ENCODE measurements around the gene ATP8A2. TPM values are rescaled to one million over a fixed set of nuclear protein-coding genes. Genes with fewer than 3 reads are reported as not detected.

The ATP8A2 gene
- total RNA-seq, 1 experiment from 2014 or later = not detected

- DNase-seq (ENCODE audit: low read depth) = no peak
- in situ Hi-C loops (cut with HindIII; ENCODE audit: low pct_unique_long_range_greater_than_20kb, low sequenced_read_pairs) = no loop called here
These were observed 493.6 kb downstream of the ATP8A2 start for GRCh38 chr13:25865391-25865790.

GRCh38 chr13:25867038-25867437 lies 495.3 kb downstream of the ATP8A2 start:
- DNase-seq (ENCODE audit: low read depth) = no peak
- in situ Hi-C loops (cut with HindIII; ENCODE audit: low pct_unique_long_range_greater_than_20kb, low sequenced_read_pairs) = no loop called here

DNA sequence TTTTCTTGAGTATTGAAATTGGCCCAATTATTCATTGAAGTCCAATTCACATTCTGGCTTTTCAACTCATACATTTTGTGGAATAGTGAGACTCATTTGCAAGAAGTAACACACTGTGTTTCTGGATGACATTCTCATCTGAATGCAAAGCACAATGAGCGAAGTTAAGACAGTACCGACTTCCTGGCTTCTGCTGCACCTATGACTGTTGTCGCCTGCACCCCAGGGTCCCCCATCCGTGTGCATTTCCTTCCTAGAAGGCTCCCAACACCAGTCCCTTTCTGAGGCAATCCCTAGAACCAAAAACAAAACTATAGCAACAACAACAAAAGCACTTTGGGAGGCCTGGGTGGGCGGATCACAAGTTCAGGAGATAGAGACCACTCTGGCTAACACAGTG lies 496.7 kb downstream of the ATP8A2 start:
- DNase-seq (ENCODE audit: low read depth) = no peak
- in situ Hi-C loops (cut with HindIII; ENCODE audit: low pct_unique_long_range_greater_than_20kb, low sequenced_read_pairs) = no loop called here

GRCh38 chr13:25869941-25870340 lies 498.2 kb downstream of the ATP8A2 start:
- in situ Hi-C loops (cut with HindIII; ENCODE audit: low pct_unique_long_range_greater_than_20kb, low sequenced_read_pairs) = no loop called here
- DNase-seq (ENCODE audit: low read depth) = no peak

DNA sequence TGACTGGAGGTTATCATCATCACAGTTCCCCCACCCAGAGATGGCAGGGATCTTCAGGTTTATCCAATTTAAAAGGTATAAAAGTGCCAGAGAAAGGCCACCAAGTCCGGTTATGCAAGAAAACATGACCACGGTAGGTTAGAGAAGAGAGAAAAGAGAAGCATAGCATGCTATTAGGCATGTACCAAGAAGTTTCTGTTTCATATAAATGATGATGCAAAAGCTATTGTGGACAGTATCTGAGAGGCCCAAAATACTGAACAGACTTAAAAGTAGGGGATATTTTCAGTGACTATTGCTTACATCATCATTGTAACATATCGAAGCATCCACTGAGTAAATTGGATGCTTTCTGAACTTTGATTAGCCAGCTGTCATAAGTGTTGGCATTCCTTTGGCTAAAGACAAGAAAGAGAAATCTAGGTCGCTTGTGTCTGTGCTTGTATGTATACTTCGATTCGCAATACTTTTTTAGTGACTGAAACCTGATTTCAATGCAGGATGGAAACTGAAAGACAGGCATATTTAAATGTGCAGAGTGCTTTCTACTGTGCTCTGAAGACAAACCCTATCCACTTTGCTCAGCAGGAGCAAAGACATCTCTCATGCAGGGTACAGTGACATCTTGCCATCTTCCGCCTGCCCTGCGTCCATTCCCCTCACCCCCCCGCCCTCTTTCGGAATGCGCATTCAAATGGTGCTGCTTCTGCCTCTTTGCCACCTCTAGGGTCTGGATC lies 499.8 kb downstream of the ATP8A2 start:
- DNase-seq (ENCODE audit: low read depth) = no peak
- in situ Hi-C loops (cut with HindIII; ENCODE audit: low pct_unique_long_range_greater_than_20kb, low sequenced_read_pairs) = no loop called here

DNA sequence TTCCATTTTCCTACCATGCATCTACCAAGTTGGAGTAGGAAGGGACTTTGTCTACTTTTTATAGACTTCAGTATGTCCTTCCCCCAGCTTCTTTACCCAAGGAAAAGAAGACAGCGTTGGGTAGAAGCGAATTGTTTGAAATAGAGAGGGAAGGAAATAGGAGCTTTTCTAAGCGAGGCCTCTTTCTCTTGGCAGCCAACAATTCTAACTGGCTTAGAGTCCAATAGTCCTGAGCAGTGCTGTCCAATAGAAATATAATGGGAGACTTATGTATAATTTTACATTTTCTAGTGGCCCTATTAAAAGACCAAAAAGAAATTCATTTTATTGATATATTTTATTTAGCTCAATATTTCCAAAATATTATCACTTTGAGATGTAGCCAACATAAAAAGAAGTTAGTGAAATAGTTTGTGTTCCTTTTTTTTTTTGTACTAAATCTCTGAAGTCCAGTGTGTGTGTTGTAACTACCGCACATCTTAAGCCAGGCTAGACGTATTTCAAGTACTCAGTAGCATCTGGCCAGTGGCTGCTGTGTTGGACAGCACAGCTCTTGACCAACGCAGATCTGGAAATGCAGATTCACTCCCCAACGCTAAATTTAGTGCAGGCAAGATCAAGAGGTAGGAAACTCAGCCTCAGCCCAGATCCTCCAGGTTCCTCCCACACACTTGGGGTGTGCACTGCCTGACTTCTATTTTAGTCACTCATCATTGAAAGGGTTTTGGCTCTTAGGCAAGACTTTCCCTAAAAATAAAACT lies 500.9 kb downstream of the ATP8A2 start:
- DNase-seq (ENCODE audit: low read depth) = no peak
- in situ Hi-C loops (cut with HindIII; ENCODE audit: low pct_unique_long_range_greater_than_20kb, low sequenced_read_pairs) = no loop called here

GRCh38 chr13:25873242-25873612 lies 501.5 kb downstream of the ATP8A2 start:
- in situ Hi-C loops (cut with HindIII; ENCODE audit: low pct_unique_long_range_greater_than_20kb, low sequenced_read_pairs) = no loop called here
- DNase-seq (ENCODE audit: low read depth) = no peak

- in situ Hi-C loops (cut with HindIII; ENCODE audit: low pct_unique_long_range_greater_than_20kb, low sequenced_read_pairs) = no loop called here
- no peak for DNase-seq (ENCODE audit: low read depth)
These were observed 502.4 kb downstream of the ATP8A2 start for GRCh38 chr13:25874064-25874737.

DNA sequence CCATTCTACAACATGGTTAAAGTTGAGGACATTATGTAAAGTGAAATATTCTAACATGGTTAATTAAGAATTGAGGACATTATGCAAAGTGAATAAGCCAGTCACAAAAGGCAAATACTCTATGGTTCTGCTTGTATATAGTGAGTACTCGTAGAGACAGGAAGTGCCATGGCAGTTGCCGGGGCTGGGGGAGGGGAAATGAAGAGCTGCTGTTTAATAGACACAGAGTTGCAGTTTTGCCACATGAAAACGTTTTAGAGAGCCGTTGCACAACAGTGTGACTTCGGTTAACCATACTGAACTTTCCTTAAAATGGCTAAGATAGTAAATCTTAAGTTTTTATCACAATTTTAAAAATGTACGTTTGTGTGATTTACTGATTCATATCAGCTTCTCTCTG lies 503.1 kb downstream of the ATP8A2 start:
- DNase-seq (ENCODE audit: low read depth) = no peak
- in situ Hi-C loops (cut with HindIII; ENCODE audit: low pct_unique_long_range_greater_than_20kb, low sequenced_read_pairs) = no loop called here

DNA sequence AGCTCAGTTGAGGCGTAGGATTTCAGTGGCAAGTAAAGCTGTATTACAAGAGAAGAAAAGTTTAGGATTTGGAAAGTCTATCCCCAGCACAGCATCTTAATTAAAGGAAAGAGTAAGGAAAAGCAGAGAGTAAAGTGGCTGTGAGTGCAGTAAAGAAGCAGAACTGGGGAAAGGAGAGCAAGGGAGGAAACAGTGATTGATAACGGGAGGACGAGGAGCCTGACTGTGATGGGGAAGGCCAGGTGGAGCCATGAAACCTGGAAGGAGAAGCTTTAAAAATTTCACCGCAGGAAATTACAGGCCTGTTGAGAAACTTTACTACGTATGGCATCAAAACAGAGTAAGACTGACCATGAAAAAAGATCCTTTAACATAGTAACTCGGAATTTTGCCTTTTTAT lies 504.5 kb downstream of the ATP8A2 start:
- in situ Hi-C loops (cut with HindIII; ENCODE audit: low pct_unique_long_range_greater_than_20kb, low sequenced_read_pairs) = no loop called here
- no peak for DNase-seq (ENCODE audit: low read depth)

- no peak for DNase-seq (ENCODE audit: low read depth)
- in situ Hi-C loops (cut with HindIII; ENCODE audit: low pct_unique_long_range_greater_than_20kb, low sequenced_read_pairs) = no loop called here
These were observed 507.7 kb downstream of the ATP8A2 start for GRCh38 chr13:25879466-25879865.

GRCh38 chr13:25881136-25881926 lies 509.6 kb downstream of the ATP8A2 start:
- DNase-seq (ENCODE audit: low read depth) = no peak
- in situ Hi-C loops (cut with HindIII; ENCODE audit: low pct_unique_long_range_greater_than_20kb, low sequenced_read_pairs) = no loop called here

- DNase-seq (ENCODE audit: low read depth) = peak; percentile 93
- in situ Hi-C loops (cut with HindIII; ENCODE audit: low pct_unique_long_range_greater_than_20kb, low sequenced_read_pairs) = no loop called here
These were observed 510.2 kb downstream of the ATP8A2 start for GRCh38 chr13:25881971-25882451.

- in situ Hi-C loops (cut with HindIII; ENCODE audit: low pct_unique_long_range_greater_than_20kb, low sequenced_read_pairs) = no loop called here
- peak; percentile 53 for DNase-seq (ENCODE audit: low read depth)
These were observed 510.9 kb downstream of the ATP8A2 start for GRCh38 chr13:25882466-25883357.

DNA sequence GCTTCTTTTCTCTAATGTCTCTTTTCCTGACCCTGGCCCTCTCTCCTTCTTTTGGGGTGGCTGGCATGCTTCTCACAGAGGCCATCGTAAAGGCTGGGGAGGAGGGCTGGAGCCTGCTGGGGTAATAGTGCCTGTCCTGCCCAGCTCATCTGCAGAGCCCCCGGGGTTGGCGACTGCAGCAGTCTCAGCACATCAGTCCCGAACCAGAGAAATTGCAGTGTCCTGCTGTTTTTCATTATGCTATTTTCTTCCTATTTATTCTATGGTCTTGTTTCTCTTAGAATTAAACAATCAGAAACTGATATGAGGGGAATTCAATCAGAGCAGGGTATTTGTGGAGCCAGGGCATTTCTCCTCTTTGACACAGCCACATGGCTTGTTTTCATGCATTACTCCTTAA lies 513.6 kb downstream of the ATP8A2 start:
- in situ Hi-C loops (cut with HindIII; ENCODE audit: low pct_unique_long_range_greater_than_20kb, low sequenced_read_pairs) = no loop called here

DNA sequence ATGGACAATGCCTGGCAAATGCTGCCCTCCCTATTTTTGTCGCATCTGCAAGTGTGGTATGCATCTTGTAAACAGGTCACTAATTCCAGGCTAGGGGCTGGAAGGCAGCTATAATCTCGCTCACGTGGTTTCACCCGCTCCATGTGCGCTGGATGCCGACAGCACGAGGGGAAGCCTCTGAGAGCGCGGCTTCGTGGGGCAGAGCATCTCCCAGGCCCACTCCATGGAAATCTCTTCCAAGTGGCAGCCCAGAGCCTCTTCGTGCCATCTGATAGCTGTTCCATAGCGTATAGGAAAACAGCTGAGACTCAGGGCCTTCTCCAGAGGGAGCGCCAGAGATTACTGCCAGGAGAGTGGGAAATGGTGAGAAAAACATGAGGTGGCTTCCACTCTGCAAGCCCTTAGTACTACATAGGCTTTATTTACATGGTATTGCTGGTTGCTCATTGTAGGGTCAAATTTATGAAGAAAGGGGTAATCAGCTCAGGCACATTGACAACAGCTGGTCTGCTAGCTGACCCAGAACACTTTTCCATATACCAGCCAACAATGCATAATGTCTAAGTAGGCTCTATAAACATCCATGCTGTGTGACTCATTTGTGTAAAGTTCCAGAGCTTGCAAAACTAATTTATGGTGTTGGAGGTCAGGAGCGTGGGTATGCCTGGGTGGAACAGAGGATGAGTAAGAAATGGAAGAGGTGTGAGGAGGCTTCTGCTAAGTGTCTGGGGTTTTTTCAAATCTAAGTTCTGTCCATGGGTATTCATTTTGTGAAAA lies 514.9 kb downstream of the ATP8A2 start:
- in situ Hi-C loops (cut with HindIII; ENCODE audit: low pct_unique_long_range_greater_than_20kb, low sequenced_read_pairs) = no loop called here
- DNase-seq (ENCODE audit: low read depth) = peak; percentile 84

More for the DNA sequence above, 513.6 kb downstream of the ATP8A2 start:
- DNase-seq (ENCODE audit: low read depth) = no peak
